B cell (primary cell): ENCODE results near the gene PCDHGA3. TPM values are rescaled to one million over a fixed set of nuclear protein-coding genes. Genes with fewer than 3 reads are reported as not detected.
"Not testable (repeated sequence)": the region's sequence is repeated elsewhere in the genome, so short reads cannot be mapped to it uniquely, and the experiment has no call there.

Source experiments
- ATAC-seq: fragments of 200-7000 bp; cut with Tn5 transposase; one replicate; pipeline ENCODE4 v1.10.0; 2021; ENCODE audit warnings: low read depth, mild to moderate bottlenecking, moderate number of reproducible peaks, moderate library complexity
- CTCF ChIA-PET: fragments of 350-600 bp; sonication (Branson Sonifier 250); formaldehyde crosslinking; loops from one replicate; lab custom pipeline; 2021; ENCODE audit warnings: antibody characterized with exemption, inconsistent platforms; lab: Charles Lee
- POLR2A ChIA-PET: fragments of 350-600 bp; sonication (Branson Sonifier 250); formaldehyde crosslinking; loops from one replicate; lab custom pipeline; 2021; ENCODE audit warnings: antibody characterized with exemption; lab: Charles Lee
- DNase-seq: peaks from one replicate; pipeline ENCODE4 v3.0.0; 2013
- H2AFZ ChIP-seq: 2 replicates; pipeline ENCODE4 v1.6.1; 2012; ENCODE audit warnings: mild to moderate bottlenecking, low read depth, low read length; ENCODE audit not compliant: insufficient read depth, poor library complexity, severe bottlenecking
- H3K27ac ChIP-seq, 2 donors: 1 replicate in 1 of 2; 2 replicates in 1 of 2; pipeline ENCODE4 v1.5.1; 2012 to 2013; ENCODE audit warnings: low read length in 2 of 2, mild to moderate bottlenecking in 2 of 2, moderate library complexity in 1 of 2
- H3K27me3 ChIP-seq, 4 experiments: fragments of 200-600 bp in 1 of 4; sonication (generic) in 1 of 4; replicated peaks in 1 of 4; 1 replicate in 2 of 4; 2 replicates in 2 of 4; pipeline versions ENCODE4 v1.6.1 to v1.7.0; 2013 to 2016; ENCODE audit warnings: low read length in 3 of 4, mild to moderate bottlenecking in 2 of 4, mixed read lengths in 1 of 4, moderate library complexity in 1 of 4; ENCODE audit not compliant: insufficient read depth in 4 of 4, control insufficient read depth in 3 of 4; ENCODE audit errors: control extremely low read depth in 1 of 4
- H3K36me3 ChIP-seq, 2 experiments: replicated peaks in 1 of 2; 1 replicate in 1 of 2; 2 replicates in 1 of 2; pipeline versions ENCODE4 v1.6.1 to v1.7.1; 2013; ENCODE audit warnings: low read length in 1 of 2; ENCODE audit not compliant: insufficient read depth in 2 of 2, control insufficient read depth in 1 of 2; ENCODE audit errors: control extremely low read depth in 1 of 2, extremely low read depth in 1 of 2
- H3K4me1 ChIP-seq, 2 donors: fragments of 200-600 bp in 1 of 2; sonication (generic) in 1 of 2; 1 replicate in 1 of 2; 2 replicates in 1 of 2; pipeline versions ENCODE4 v1.5.1 to v1.6.1; 2013 to 2017; ENCODE audit warnings: low read length in 2 of 2; ENCODE audit not compliant: control insufficient read depth in 2 of 2, insufficient read depth in 2 of 2
- H3K4me2 ChIP-seq: replicated peaks from 2 replicates; pipeline ENCODE3; 2012; ENCODE audit warnings: mild to moderate bottlenecking, low read depth, low read length; ENCODE audit not compliant: poor library complexity, severe bottlenecking
- H3K4me3 ChIP-seq, 5 experiments: fragments of 200-600 bp in 1 of 5; sonication (generic) in 1 of 5; 1 replicate in 3 of 5; 2 replicates in 2 of 5; pipeline versions ENCODE4 v1.5.1 to v1.7.0; 2011 to 2016; ENCODE audit warnings: low read length in 4 of 5, mild to moderate bottlenecking in 4 of 5, low read depth in 2 of 5, control low read depth in 1 of 5, moderate library complexity in 1 of 5; ENCODE audit not compliant: insufficient read depth in 1 of 5; ENCODE audit errors: control extremely low read depth in 1 of 5, extremely low read depth in 1 of 5
- H3K79me2 ChIP-seq: fragments of 200-600 bp; sonication (generic); one replicate; pipeline ENCODE4 v1.6.0; 2016; ENCODE audit warnings: low read length; ENCODE audit not compliant: control insufficient read depth, insufficient read depth
- H3K9ac ChIP-seq: fragments of 200-600 bp; sonication (generic); 2 replicates; pipeline ENCODE4 v1.6.1; 2017; ENCODE audit warnings: mild to moderate bottlenecking, low read length, moderate library complexity
- H3K9me3 ChIP-seq, 3 donors: one replicate each; pipeline versions ENCODE4 v1.6.1 to v1.7.1; 2013; ENCODE audit warnings: low read length in 2 of 3; ENCODE audit not compliant: control insufficient read depth in 2 of 3, insufficient read depth in 1 of 3; ENCODE audit errors: control extremely low read depth in 1 of 3
- H4K20me1 ChIP-seq: 2 replicates; pipeline ENCODE4 v1.6.0; 2012; ENCODE audit warnings: mild to moderate bottlenecking, low read length; ENCODE audit not compliant: insufficient read depth, control insufficient read depth, poor library complexity, severe bottlenecking
- H3K27ac Mint-ChIP-seq: one replicate; pipeline ENCODE4 v1.8.0; 2021; ENCODE audit warnings: mixed read lengths
- H3K27me3 Mint-ChIP-seq: one replicate; pipeline ENCODE4 v1.8.0; 2021; ENCODE audit warnings: mixed read lengths
- H3K4me1 Mint-ChIP-seq: one replicate; pipeline ENCODE4 v1.8.0; 2021; ENCODE audit warnings: mixed read lengths
- H3K4me3 Mint-ChIP-seq: one replicate; pipeline ENCODE4 v1.8.0; 2021; ENCODE audit warnings: mixed read lengths
- H3K9me3 Mint-ChIP-seq: one replicate; pipeline ENCODE4 v1.8.0; 2022; ENCODE audit warnings: mixed read lengths; ENCODE audit not compliant: insufficient read depth
- CTCF ChIP-seq: fragments of 200-600 bp; IDR thresholded peaks from one replicate; pipeline ENCODE4 v1.8.0; 2022; ENCODE audit warnings: antibody characterized with exemption, mild to moderate bottlenecking
- WGBS: methylation state at CpG from one replicate; pipeline ENCODE4 v1.1.5; 2013; ENCODE audit warnings: missing lambda C conversion rate; ENCODE audit not compliant: insufficient coverage; 5-methylcytosine and 5-hydroxymethylcytosine counted together
- intact Hi-C: fragments of 100-400 bp; cut with micrococcal nuclease; formaldehyde crosslinking; loops from one replicate; pipeline ENCODE4 v1.10.0; 2022
- polyA plus RNA-seq: library from polyadenylated mRNA; depleted of rRNA; stranded (reverse); fragments of >200 nt; gene quantifications from 2 replicates; pipeline ENCODE4 v1.2.3, GENCODE V29; 2012
- total RNA-seq, 2 donors: library from RNA; stranded (reverse); fragments of 120-200 nt in 1 of 2; gene quantifications; 1 replicate in 1 of 2; 2 replicates in 1 of 2; pipeline versions ENCODE4 v1.2.3 to v1.2.4, GENCODE V29; 2013 to 2022

Gene PCDHGA3
- total and polyA plus RNA-seq, 2 donors (not counting 1 experiment from before 2014, with no cell fraction given), result 0.10 to 0.32 TPM

GRCh38 chr5:141387557-141388311 is 44.1 kb downstream of the PCDHGA3 start, which contains the start of gene PCDHGB4:
TSS of gene PCDHGB4 (plus strand) at chr5:141387698. CDS start at chr5:141387885, 187 bp downstream.
- H3K4me3 Mint-ChIP-seq, result peak within 1 kb of the TSS; percentile 45

More at GRCh38 chr5:141387557-141388311, 44.1 kb downstream of the PCDHGA3 start, which contains the start of gene PCDHGB4:
- Histone ChIP-seq H3K27me3 (peaks cover 0 to 60% (median 39%) of the 10 kb centered on the region in 4 experiments), H3K9me3 (peaks cover 6 to 48% (median 27%) of the 10 kb centered on the region in 3 donors)
- H3K4me1 Mint-ChIP-seq, H3K9me3 Mint-ChIP-seq, H3K9ac ChIP-seq, H3K79me2 ChIP-seq, H3K4me1 ChIP-seq, H3K4me2 ChIP-seq, H4K20me1 ChIP-seq, H3K4me3 ChIP-seq, H3K27ac ChIP-seq, intact Hi-C loops, POLR2A ChIA-PET, H2AFZ ChIP-seq, H3K36me3 ChIP-seq, H3K27ac Mint-ChIP-seq: not testable (repeated sequence)
- CTCF ChIA-PET, result interaction anchor here (1.1 to 1.3 kb wide), 2 partner anchors 26 to 176 kb away, joined by 3 to 4 read pairs; partner anchors contain the start of gene PCDHGA10
- peak; percentile 8 for DNase-seq
- 55% methylated on average over 11 of the region's 40 CpGs for WGBS
- H3K27me3 Mint-ChIP-seq, result peaks cover 64% of the 10 kb centered on the region
- peak; percentile 24 for TF ChIP-seq CTCF
- ATAC-seq, result peak; percentile 65
